COLO668 (cell line): ENCODE data around the gene NEMF.
A peak's percentile ranks its signal among the peaks of the same experiment; 100 is the strongest.
"Not testable (repeated sequence)": the region's sequence is repeated elsewhere in the genome, so short reads cannot be mapped to it uniquely, and the experiment has no call there.

Experiments
- DNase-seq: peaks from one replicate; lab custom pipeline; 2025; ENCODE audit not compliant: unreplicated experiment; lab: John Stamatoyannopoulos, UW

NEMF gene

GRCh38 chr14:49876563-49877127 is 24.1 kb upstream of the NEMF start:
- DNase-seq = no peak

GRCh38 chr14:49875640-49876198 is 23.1 kb upstream of the NEMF start:
- no peak for DNase-seq

- not testable (repeated sequence) for DNase-seq
Measured at GRCh38 chr14:49873548-49873947, 21.0 kb upstream of the NEMF start.

DNA sequence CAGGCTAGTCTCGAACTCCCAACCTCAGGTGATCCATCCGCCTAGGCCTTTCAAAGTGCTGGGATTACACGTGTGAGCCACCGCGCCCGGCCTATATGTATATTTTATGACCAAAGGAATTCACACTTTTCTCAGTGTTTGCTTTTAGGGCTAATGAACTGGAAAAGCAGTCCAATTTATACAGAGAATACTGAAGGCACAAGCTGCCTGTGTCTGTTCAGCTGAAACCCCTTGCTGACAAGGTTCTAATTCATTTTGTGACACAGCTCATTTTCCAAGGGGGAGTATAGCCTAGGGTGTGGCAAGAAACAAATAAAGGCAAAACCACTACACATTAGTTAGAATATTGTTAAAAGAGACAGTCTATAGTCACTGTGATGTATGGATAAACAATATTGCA is 18.3 kb upstream of the NEMF start:
- DNase-seq = no peak

DNA sequence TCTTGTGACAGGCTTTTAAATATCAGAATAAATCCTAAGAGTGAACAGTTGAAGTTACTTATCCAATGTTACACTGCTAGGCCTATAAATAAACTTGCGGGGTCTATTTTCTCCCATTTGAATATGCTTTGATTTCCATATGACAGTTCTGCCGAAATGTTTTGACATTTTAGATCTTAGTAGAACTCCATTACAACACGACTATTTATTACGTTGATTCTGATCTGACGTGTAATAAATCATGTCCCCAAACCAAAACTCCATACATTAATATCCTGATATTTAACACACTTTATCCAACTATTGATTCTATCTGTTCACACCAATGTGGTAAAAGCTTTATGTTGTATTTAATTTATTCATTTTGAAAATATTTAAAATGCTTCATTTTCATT is 16.1 kb upstream of the NEMF start:
- no peak for DNase-seq

GRCh38 chr14:49867831-49868719 is 15.5 kb upstream of the NEMF start:
- DNase-seq = peak; percentile 98

- DNase-seq = peak; percentile 80
Measured at GRCh38 chr14:49865431-49865859, 12.9 kb upstream of the NEMF start.

DNA sequence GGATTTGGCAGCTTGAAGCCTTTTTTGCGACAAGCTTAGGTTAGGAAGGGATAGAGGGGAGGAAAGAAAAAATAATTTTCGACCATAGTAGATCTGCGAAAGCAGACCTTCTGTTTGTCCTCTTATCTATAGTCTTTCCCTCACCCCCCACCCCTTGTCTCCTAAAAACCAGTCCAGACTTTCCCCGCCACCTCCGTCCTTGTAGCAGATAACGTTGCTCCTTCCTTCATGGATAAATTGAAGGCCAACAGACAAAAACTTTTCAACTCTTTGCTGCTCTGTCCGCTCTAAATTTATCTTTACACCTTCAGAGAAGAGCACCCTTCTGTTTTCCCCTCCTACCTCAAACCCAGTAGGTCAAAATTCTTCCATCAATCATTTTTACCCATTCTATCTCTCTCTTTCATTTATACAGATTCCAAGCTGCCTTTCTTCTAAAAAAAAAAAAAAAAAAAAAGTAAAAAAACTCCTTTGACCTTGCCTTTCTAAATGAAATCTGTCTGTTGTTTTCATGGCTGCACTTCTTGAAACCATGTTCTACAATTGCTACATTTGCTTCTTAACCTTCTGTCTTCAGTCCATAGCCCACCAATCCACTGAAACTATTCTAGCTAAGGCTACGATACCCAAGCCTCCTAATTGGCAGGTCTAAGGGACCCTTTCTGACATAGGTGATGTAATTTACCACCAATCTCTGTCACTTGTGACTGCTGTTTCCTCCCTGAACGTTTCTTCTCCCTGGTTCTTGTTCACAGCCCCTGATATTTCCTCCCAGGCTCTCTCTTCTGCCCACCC is 11.1 kb upstream of the NEMF start:
- no peak for DNase-seq

- DNase-seq = peak; percentile 75
Measured at GRCh38 chr14:49862089-49862673, 9.6 kb upstream of the NEMF start.

- peak; percentile 36 for DNase-seq
Measured at GRCh38 chr14:49861699-49862088, 9.1 kb upstream of the NEMF start.

GRCh38 chr14:49860988-49861698 is 8.6 kb upstream of the NEMF start:
- DNase-seq = no peak

DNA sequence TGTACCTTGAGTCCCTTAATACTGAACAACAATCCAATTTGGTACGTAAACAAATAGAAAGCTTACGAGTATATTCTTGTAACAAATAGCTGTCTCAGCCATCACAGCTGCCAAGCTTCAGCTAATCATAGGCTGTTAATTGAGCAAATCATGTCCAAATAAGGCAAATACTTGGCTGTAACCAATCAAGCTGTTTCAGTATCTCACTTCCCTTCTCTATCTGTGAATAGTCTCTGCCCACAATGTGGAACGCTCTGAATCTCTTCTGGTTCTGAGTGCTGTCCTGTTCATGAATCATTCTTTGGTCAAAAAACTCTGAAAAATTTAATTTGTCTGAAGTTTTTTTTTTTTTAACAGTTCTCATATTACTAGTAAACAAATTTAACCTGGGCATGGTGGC is 5.8 kb upstream of the NEMF start:
- no peak for DNase-seq

- DNase-seq = no peak
Measured at GRCh38 chr14:49857427-49858003, 4.9 kb upstream of the NEMF start.

- peak; percentile 79 for DNase-seq
Measured at GRCh38 chr14:49853572-49854375, 1.2 kb upstream of the NEMF start.

DNA sequence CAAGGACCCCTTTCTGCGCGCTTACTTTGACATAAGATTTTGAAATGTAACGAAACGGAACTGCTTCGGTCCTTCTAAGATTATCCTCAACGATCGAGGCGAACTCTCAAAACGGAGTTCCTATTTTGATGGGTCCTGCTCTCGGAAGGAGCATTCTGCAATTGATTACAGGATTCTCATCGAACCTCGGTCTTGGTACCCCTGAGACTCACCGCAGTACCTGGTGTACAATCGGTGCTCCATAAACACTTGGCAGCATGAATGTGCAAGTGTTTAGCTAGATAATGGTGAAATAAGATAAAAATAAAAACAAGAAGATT is 530 bp upstream of the NEMF start:
- DNase-seq = no peak

- DNase-seq = no peak
Measured at GRCh38 chr14:49851813-49852212, 775 bp downstream of the NEMF start.

DNA sequence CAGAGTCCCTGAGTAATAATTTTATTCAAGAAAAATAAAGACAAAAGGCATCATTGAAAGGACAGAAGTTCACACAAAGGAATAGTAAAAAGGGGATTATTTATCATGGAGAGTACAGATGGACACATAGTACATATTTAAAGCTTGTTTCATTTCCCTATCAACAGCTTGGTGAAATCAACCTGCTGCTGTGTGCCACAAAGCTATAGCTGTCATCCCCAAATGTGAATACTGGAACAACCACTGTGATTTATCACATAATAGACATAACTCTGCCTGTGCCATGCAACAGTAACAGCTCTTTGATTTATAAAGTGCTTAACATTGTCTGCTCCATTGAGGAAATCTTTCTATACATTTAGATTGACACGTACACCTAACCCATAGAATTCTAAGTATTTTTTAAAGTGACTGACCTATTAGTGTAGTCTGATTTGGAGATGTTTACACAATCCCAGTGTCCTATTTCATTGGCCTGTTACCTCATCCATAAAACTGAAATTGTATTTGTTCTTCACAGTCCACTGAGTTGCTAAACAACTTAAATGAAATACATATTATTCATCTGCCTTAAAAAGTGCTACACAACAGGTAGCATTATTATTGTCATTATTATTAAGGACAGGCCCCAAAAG is 3.3 kb downstream of the NEMF start:
- DNase-seq = no peak

GRCh38 chr14:49828640-49829039 is 23.9 kb downstream of the NEMF start:
- DNase-seq = no peak

DNA sequence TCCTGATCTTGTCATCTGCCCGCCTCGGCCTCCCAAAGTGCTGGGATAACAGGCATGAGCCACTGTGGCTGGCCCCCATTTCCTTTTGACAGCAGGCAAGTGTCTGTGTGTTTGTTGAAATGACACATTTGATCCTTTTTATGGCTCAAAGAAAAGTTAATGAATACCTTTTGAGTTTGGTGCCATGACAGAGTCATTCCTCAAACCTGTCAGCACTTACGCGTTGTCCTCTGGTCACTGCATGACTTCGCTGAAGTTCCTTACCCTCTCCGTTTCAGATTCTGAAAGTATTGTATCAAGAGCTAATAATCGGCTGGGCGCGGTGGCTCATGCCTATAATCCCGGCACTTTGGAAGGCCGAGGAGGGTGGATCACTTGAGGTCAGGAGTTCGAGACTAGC is 32.4 kb downstream of the NEMF start:
- DNase-seq = no peak
